H1 (cell line): ENCODE data around the gene SPPL3. TPM values are rescaled to one million over a fixed set of nuclear protein-coding genes. Genes with fewer than 3 reads are reported as not detected.
A peak's percentile ranks its signal among the peaks of the same experiment; 100 is the strongest.

Experiments
- CTCF ChIA-PET: fragments of 300-600 bp; sonication (Branson Sonifier 250); formaldehyde crosslinking; loops from one replicate; lab custom pipeline; 2021; ENCODE audit not compliant: partially characterized antibody; lab: Charles Lee
- POLR2A ChIA-PET: fragments of 300-600 bp; sonication (Branson Sonifier 250); formaldehyde crosslinking; loops from one replicate; lab custom pipeline; 2021; ENCODE audit warnings: inconsistent platforms; ENCODE audit not compliant: partially characterized antibody; lab: Charles Lee
- DNase-seq, 2 experiments: peaks; one replicate each; pipeline versions ENCODE4 v3.0.0 to v3.0.0-alpha.2; 2010 to 2022; ENCODE audit warnings: low spot score in 2 of 2, low read depth in 1 of 2, mixed read lengths in 1 of 2
- FAIRE-seq: peaks from 2 replicates; lab custom pipeline; 2011; peaks lifted over from hg19 to GRCh38; lab: Jason Lieb, UNC
- H2AFZ ChIP-seq: 2 replicates; pipeline ENCODE4 v1.8.1; 2012; ENCODE audit warnings: low read length, inconsistent platforms
- H2AK5ac ChIP-seq: 2 replicates; pipeline ENCODE4 v1.6.1; 2013; ENCODE audit warnings: low read depth, low read length
- H2BK120ac ChIP-seq: replicated peaks from 2 replicates; pipeline ENCODE3; 2013; ENCODE audit warnings: low read depth, low read length, inconsistent platforms
- H2BK12ac ChIP-seq: 2 replicates; pipeline ENCODE4 v1.6.1; 2013; ENCODE audit warnings: low read depth, low read length
- H2BK15ac ChIP-seq: 2 replicates; pipeline ENCODE4 v1.6.1; 2013; ENCODE audit warnings: low read length
- H2BK20ac ChIP-seq: 2 replicates; pipeline ENCODE4 v1.6.1; 2013; ENCODE audit warnings: low read length
- H2BK5ac ChIP-seq: 2 replicates; pipeline ENCODE4 v1.6.1; 2013; ENCODE audit warnings: low read depth, low read length
- H3K14ac ChIP-seq: 2 replicates; pipeline ENCODE4 v1.6.1; 2013; ENCODE audit warnings: inconsistent platforms; ENCODE audit not compliant: insufficient read length
- H3K18ac ChIP-seq: 2 replicates; pipeline ENCODE4 v1.6.1; 2013; ENCODE audit warnings: low read length; ENCODE audit errors: extremely low read depth
- H3K23ac ChIP-seq: 2 replicates; pipeline ENCODE4 v1.6.1; 2013; ENCODE audit warnings: inconsistent platforms; ENCODE audit not compliant: insufficient read length
- H3K23me2 ChIP-seq: 2 replicates; pipeline ENCODE4 v1.6.1; 2013; ENCODE audit warnings: low read depth, low read length
- H3K27ac ChIP-seq: 2 replicates; pipeline ENCODE4 v1.6.1; 2011; ENCODE audit warnings: low read depth, low read length, inconsistent platforms
- H3K27me3 ChIP-seq, 4 experiments: replicated peaks in 1 of 4; 1 replicate in 1 of 4; 2 replicates in 3 of 4; pipeline versions ENCODE4 v1.6.1 to v1.8.1; 2011 to 2013; ENCODE audit warnings: low read length in 3 of 4, mild to moderate bottlenecking in 3 of 4, inconsistent platforms in 2 of 4, mixed read lengths in 2 of 4, moderate library complexity in 1 of 4; ENCODE audit not compliant: control insufficient read depth in 3 of 4, insufficient read depth in 3 of 4; ENCODE audit errors: extremely low read depth in 1 of 4
- H3K36me3 ChIP-seq, 4 experiments: 2 replicates each; pipeline versions ENCODE4 v1.6.1 to v1.8.1; 2011 to 2013; ENCODE audit warnings: mild to moderate bottlenecking in 4 of 4, low read length in 3 of 4, moderate library complexity in 2 of 4, control low read depth in 1 of 4, inconsistent platforms in 1 of 4; ENCODE audit not compliant: insufficient read depth in 4 of 4, control insufficient read depth in 2 of 4
- H3K4ac ChIP-seq: replicated peaks from 2 replicates; pipeline ENCODE3; 2013; ENCODE audit warnings: low read length, low read depth, mixed read lengths, inconsistent platforms; ENCODE audit not compliant: insufficient read length
- H3K4me1 ChIP-seq, 4 experiments: replicated peaks in 1 of 4; 1 replicate in 1 of 4; 2 replicates in 3 of 4; pipeline versions ENCODE4 v1.6.1 to v1.8.1; 2011 to 2013; ENCODE audit warnings: low read length in 3 of 4, inconsistent platforms in 2 of 4, mixed read lengths in 1 of 4; ENCODE audit not compliant: insufficient read depth in 4 of 4, control insufficient read depth in 3 of 4
- H3K4me2 ChIP-seq, 2 experiments: 2 replicates each; pipeline versions ENCODE4 v1.6.1 to v1.8.1; 2011 to 2013; ENCODE audit warnings: low read depth in 2 of 2, low read length in 2 of 2, control low read depth in 1 of 2, inconsistent platforms in 1 of 2, mild to moderate bottlenecking in 1 of 2; ENCODE audit not compliant: insufficient read depth in 1 of 2
- H3K4me3 ChIP-seq, 4 experiments: fragments of 200-600, 300-600 bp in 1 of 4; sonication (generic), shearing (Covaris generic), sonication (Bioruptor Twin) in 1 of 4; 2 replicates each; pipeline versions ENCODE4 v1.5.1 to v1.8.1; 2011 to 2016; ENCODE audit warnings: low read length in 4 of 4, low read depth in 3 of 4, control low read depth in 2 of 4, inconsistent platforms in 2 of 4, mild to moderate bottlenecking in 2 of 4, mixed read lengths in 1 of 4, moderate library complexity in 1 of 4; ENCODE audit not compliant: insufficient read depth in 2 of 4; ENCODE audit errors: extremely low read depth in 1 of 4
- H3K56ac ChIP-seq: replicated peaks from 2 replicates; pipeline ENCODE3; 2013; ENCODE audit warnings: low read depth, mild to moderate bottlenecking, mixed read lengths, low read length, inconsistent platforms; ENCODE audit not compliant: insufficient read length
- H3K79me1 ChIP-seq: 2 replicates; pipeline ENCODE4 v1.6.1; 2013; ENCODE audit warnings: low read depth, low read length, control low read depth
- H3K79me2 ChIP-seq, 2 experiments: 2 replicates each; pipeline versions ENCODE4 v1.6.1 to v1.8.1; 2012 to 2013; ENCODE audit warnings: low read length in 2 of 2, mild to moderate bottlenecking in 2 of 2, inconsistent platforms in 1 of 2; ENCODE audit not compliant: insufficient read depth in 2 of 2, control insufficient read depth in 1 of 2
- H3K9ac ChIP-seq, 4 experiments: replicated peaks in 1 of 4; 1 replicate in 1 of 4; 2 replicates in 3 of 4; pipeline versions ENCODE4 v1.6.1 to v1.8.1; 2011 to 2013; ENCODE audit warnings: low read depth in 3 of 4, low read length in 3 of 4, control low read depth in 2 of 4, mild to moderate bottlenecking in 2 of 4, moderate library complexity in 2 of 4, inconsistent platforms in 1 of 4; ENCODE audit errors: extremely low read depth in 1 of 4
- H3K9me3 ChIP-seq, 2 experiments: 2 replicates each; pipeline versions ENCODE4 v1.6.1 to v1.8.1; 2012 to 2013; ENCODE audit warnings: mild to moderate bottlenecking in 2 of 2, moderate library complexity in 2 of 2, control low read depth in 1 of 2, inconsistent platforms in 1 of 2, low read depth in 1 of 2, low read length in 1 of 2, mixed read lengths in 1 of 2; ENCODE audit not compliant: insufficient read depth in 2 of 2
- H4K20me1 ChIP-seq, 2 experiments: replicated peaks in 1 of 2; 2 replicates each; pipeline versions ENCODE3 to v1.8.1; 2011 to 2013; ENCODE audit warnings: inconsistent platforms in 2 of 2, low read length in 2 of 2, mild to moderate bottlenecking in 1 of 2; ENCODE audit not compliant: insufficient read depth in 2 of 2, control insufficient read depth in 1 of 2
- H4K5ac ChIP-seq: 2 replicates; pipeline ENCODE4 v1.6.1; 2013; ENCODE audit warnings: low read length, low read depth, mixed read lengths, inconsistent platforms; ENCODE audit not compliant: insufficient read length
- H4K8ac ChIP-seq: 2 replicates; pipeline ENCODE4 v1.8.0; 2013; ENCODE audit warnings: mild to moderate bottlenecking, moderate library complexity, low read length, inconsistent platforms; ENCODE audit not compliant: insufficient read depth; ENCODE audit errors: extremely low read depth
- H4K91ac ChIP-seq: replicated peaks from 2 replicates; pipeline ENCODE3; 2013; ENCODE audit warnings: low read length, mixed read lengths, inconsistent platforms; ENCODE audit not compliant: insufficient read length
- SIRT6 ChIP-seq: IDR thresholded peaks from one replicate; pipeline ENCODE4 v1.7.1; 2012; ENCODE audit warnings: low read length, inconsistent platforms
- SP1 ChIP-seq: IDR thresholded peaks from 2 replicates; pipeline ENCODE4 v1.6.1; 2011; ENCODE audit warnings: low read depth, low read length
- TBP ChIP-seq: IDR thresholded peaks from 2 replicates; pipeline ENCODE4 v1.6.1; 2011; ENCODE audit warnings: low read depth, low read length, improper control_type of control experiment
- TCF12 ChIP-seq: IDR thresholded peaks from 2 replicates; pipeline ENCODE4 v1.6.1; 2011; ENCODE audit warnings: low read depth, mild to moderate bottlenecking, low read length
- WGBS, 2 experiments: shearing (Covaris generic) in 1 of 2; methylation state at CpG; one replicate each; pipeline versions ENCODE4 v1.1.6 to v1.1.7; 2013 to 2015; ENCODE audit warnings: low lambda C conversion rate in 2 of 2, mixed read lengths in 2 of 2, inconsistent platforms in 1 of 2, low coverage in 1 of 2, missing lambda C conversion rate in 1 of 2; ENCODE audit not compliant: insufficient replicate concordance in 2 of 2, insufficient coverage in 1 of 2, insufficient read length in 1 of 2; ENCODE audit errors: extremely low coverage in 1 of 2, missing lambda C conversion rate in 1 of 2; 5-methylcytosine and 5-hydroxymethylcytosine counted together
- polyA plus RNA-seq, 7 experiments: library from polyadenylated mRNA; depleted of rRNA in 3 of 7; stranded (reverse) in 5 of 7; unstranded in 2 of 7; fragments of >200 nt in 5 of 7; fragments of 200-250 nt in 2 of 7; gene quantifications; 1 replicate in 5 of 7; 2 replicates in 1 of 7; 4 replicates in 1 of 7; pipeline versions ENCODE4 v1.2.1 to v1.2.3, GENCODE V29; 2011 to 2013; ENCODE audit warnings: missing spikeins in 2 of 7, mixed read lengths in 2 of 7
- total RNA-seq: library from RNA; stranded (reverse); fragmentation: NEBNext Ultra II Directional; extraction: Animal tissue kit (Norgen Biotek cat#: 25700); gene quantifications from 2 replicates; pipeline ENCODE4 v1.2.1, GENCODE V29; 2021
- TF ChIP-seq, protein P1 (sequence below): IDR thresholded peaks from 2 replicates; pipeline ENCODE4 v1.6.1; 2012; ENCODE audit warnings: low read length, inconsistent platforms

The SPPL3 gene
- total and polyA plus RNA-seq, 2 of the 8 experiments (the other 6 are each of a cell fraction or from before 2014, with no cell fraction given) = 27.3 to 48.4 TPM

GRCh38 chr12:120766566-120766965 lies 137.6 kb downstream of the SPPL3 start:
- FAIRE-seq = no peak
- ChIA-PET POLR2A (no interaction called here), CTCF (interaction anchor here (0.5 to 2.4 kb wide), 5 partner anchors 29 to 456 kb away, joined by 3 to 10 read pairs (median 4); no protein-coding TSS in a partner anchor)
- Histone ChIP-seq H3K56ac (no peak overlapping the region), H2BK5ac (no peak overlapping the region), H3K4me3 (no peak overlapping the region), H2AFZ (no peak overlapping the region), H4K8ac (no peak overlapping the region), H3K23ac (no peak overlapping the region), H3K4me1 (no peaks in the 10 kb centered on the region), H3K18ac (no peak overlapping the region), H4K91ac (no peak overlapping the region), H3K79me1 (no peaks in the 10 kb centered on the region), H3K9me3 (no peaks in the 10 kb centered on the region), H3K9ac (peak overlapping the region in 1 of 4 experiments; percentile 9; a peak in 1 of 7 replicates), H3K27me3 (no peaks in the 10 kb centered on the region), H3K27ac (no peak overlapping the region), H3K14ac (no peak overlapping the region), H3K4me2 (no peak overlapping the region), H2BK12ac (no peak overlapping the region), H3K79me2 (no peaks in the 10 kb centered on the region), H2BK15ac (no peak overlapping the region), H3K36me3 (peaks cover 6 to 54% (median 30%) of the 10 kb centered on the region in 4 experiments; a peak in 7 of 8 replicates), H3K4ac (no peak overlapping the region), H3K23me2 (no peaks in the 10 kb centered on the region), H2AK5ac (no peak overlapping the region), H4K20me1 (peaks cover 0 to 2% of the 10 kb centered on the region in 2 experiments), H4K5ac (no peak overlapping the region), H2BK120ac (no peak overlapping the region), H2BK20ac (no peak overlapping the region)
- 91% methylated on average over 5 of the region's 5 CpGs; no CpG with 5 or more reads in 1 of the 2 experiments for WGBS, 2 experiments
- DNase-seq = no peak
- TF ChIP-seq, protein P1, sequence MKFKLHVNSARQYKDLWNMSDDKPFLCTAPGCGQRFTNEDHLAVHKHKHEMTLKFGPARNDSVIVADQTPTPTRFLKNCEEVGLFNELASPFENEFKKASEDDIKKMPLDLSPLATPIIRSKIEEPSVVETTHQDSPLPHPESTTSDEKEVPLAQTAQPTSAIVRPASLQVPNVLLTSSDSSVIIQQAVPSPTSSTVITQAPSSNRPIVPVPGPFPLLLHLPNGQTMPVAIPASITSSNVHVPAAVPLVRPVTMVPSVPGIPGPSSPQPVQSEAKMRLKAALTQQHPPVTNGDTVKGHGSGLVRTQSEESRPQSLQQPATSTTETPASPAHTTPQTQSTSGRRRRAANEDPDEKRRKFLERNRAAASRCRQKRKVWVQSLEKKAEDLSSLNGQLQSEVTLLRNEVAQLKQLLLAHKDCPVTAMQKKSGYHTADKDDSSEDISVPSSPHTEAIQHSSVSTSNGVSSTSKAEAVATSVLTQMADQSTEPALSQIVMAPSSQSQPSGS = no peak
- no peak for TF ChIP-seq TBP
- TF ChIP-seq SP1 = no peak
- no peak for TF ChIP-seq TCF12
- TF ChIP-seq SIRT6 = no peak
